Inferior parietal cortex (tissue), 1 donor: ENCODE data around the gene PADI1.

ENCODE experiments used
- DNase-seq: peaks from one replicate; pipeline ENCODE4 v3.0.0-alpha.2; 2016; ENCODE audit errors: extremely low spot score

PADI1 gene

GRCh38 chr1:17244821-17245740 is 40.2 kb downstream of the PADI1 start:
- no peak for DNase-seq

- DNase-seq: no peak
Measured at GRCh38 chr1:17245816-17246325, 40.9 kb downstream of the PADI1 start.

- DNase-seq: no peak
Measured at GRCh38 chr1:17246971-17247370, 42.0 kb downstream of the PADI1 start.

- no peak for DNase-seq
Measured at GRCh38 chr1:17248781-17249180, 43.9 kb downstream of the PADI1 start, which contains the start of gene PADI3. PADI3 (plus strand) TSS chr1:17249098; CDS start chr1:17249138, 40 bp downstream.

- no peak for DNase-seq
Measured at GRCh38 chr1:17250601-17251000, 45.7 kb downstream of the PADI1 start.

GRCh38 chr1:17251246-17251645 is 46.3 kb downstream of the PADI1 start:
- no peak for DNase-seq

GRCh38 chr1:17251701-17252376 is 46.9 kb downstream of the PADI1 start:
- no peak for DNase-seq

- DNase-seq: no peak
Measured at GRCh38 chr1:17255336-17255735, 50.4 kb downstream of the PADI1 start.

- no peak for DNase-seq
Measured at GRCh38 chr1:17258116-17258757, 53.3 kb downstream of the PADI1 start.

- no peak for DNase-seq
Measured at GRCh38 chr1:17258758-17259130, 53.8 kb downstream of the PADI1 start.

GRCh38 chr1:17259233-17259873 is 54.4 kb downstream of the PADI1 start:
- no peak for DNase-seq

- no peak for DNase-seq
Measured at GRCh38 chr1:17260264-17260663, 55.3 kb downstream of the PADI1 start.

- no peak for DNase-seq
Measured at GRCh38 chr1:17260738-17261137, 55.8 kb downstream of the PADI1 start.

- DNase-seq: no peak
Measured at GRCh38 chr1:17263936-17264335, 59.0 kb downstream of the PADI1 start.

GRCh38 chr1:17264470-17264869 is 59.5 kb downstream of the PADI1 start:
- no peak for DNase-seq

- no peak for DNase-seq
Measured at GRCh38 chr1:17265162-17265561, 60.2 kb downstream of the PADI1 start.

GRCh38 chr1:17265950-17266349 is 61.0 kb downstream of the PADI1 start:
- no peak for DNase-seq

GRCh38 chr1:17270891-17271765 is 66.2 kb downstream of the PADI1 start:
- no peak for DNase-seq

GRCh38 chr1:17272066-17272465 is 67.1 kb downstream of the PADI1 start:
- no peak for DNase-seq

GRCh38 chr1:17272646-17273045 is 67.7 kb downstream of the PADI1 start:
- DNase-seq: no peak

GRCh38 chr1:17273096-17273495 is 68.2 kb downstream of the PADI1 start:
- DNase-seq: no peak
